H1 (cell line): ENCODE data around the gene SIX4. TPM values are rescaled to one million over a fixed set of nuclear protein-coding genes. Genes with fewer than 3 reads are reported as not detected.

ENCODE experiments used
- POU5F1 ChIP-seq: IDR thresholded peaks from 2 replicates; pipeline ENCODE4 v1.6.1; 2011; ENCODE audit warnings: low read depth, mild to moderate bottlenecking, low read length, moderate library complexity
- polyA plus RNA-seq, 7 experiments: library from polyadenylated mRNA; depleted of rRNA in 3 of 7; stranded (reverse) in 5 of 7; unstranded in 2 of 7; fragments of >200 nt in 5 of 7; fragments of 200-250 nt in 2 of 7; gene quantifications; 1 replicate in 5 of 7; 2 replicates in 1 of 7; 4 replicates in 1 of 7; pipeline versions ENCODE4 v1.2.1 to v1.2.3, GENCODE V29; 2011 to 2013; ENCODE audit warnings: missing spikeins in 2 of 7, mixed read lengths in 2 of 7
- total RNA-seq: library from RNA; stranded (reverse); fragmentation: NEBNext Ultra II Directional; extraction: Animal tissue kit (Norgen Biotek cat#: 25700); gene quantifications from 2 replicates; pipeline ENCODE4 v1.2.1, GENCODE V29; 2021
- TF ChIP-seq, protein P1 (sequence below): fragments of 300-600 bp; sonication (generic); IDR thresholded peaks from 2 replicates; pipeline ENCODE4 v1.7.1; 2012; ENCODE audit warnings: low read length, moderate library complexity, mild to moderate bottlenecking, inconsistent platforms; ENCODE audit not compliant: insufficient replicate concordance

Gene SIX4
- total and polyA plus RNA-seq, 2 of the 8 experiments (the other 6 are each of a cell fraction or from before 2014, with no cell fraction given) = 9.0 to 38.9 TPM

DNA sequence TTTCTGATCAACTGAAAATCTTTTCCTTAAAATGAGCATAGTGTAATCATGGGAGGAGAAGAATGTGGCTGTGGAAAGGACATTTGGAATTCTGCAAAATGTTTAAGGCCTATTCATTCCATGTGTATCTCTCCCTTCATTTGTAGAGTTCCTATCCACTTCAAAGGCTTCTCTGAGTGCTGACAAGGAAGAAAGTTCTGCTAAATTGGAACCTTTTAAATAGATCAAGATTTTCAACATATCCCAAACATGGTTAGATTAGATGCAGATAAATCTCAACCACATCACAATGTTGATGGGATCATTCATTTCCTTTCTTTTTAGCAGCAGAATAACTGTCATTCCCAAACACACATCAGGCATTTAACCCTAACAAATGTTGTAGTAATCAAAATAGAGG is 46.5 kb downstream of the SIX4 start (continued):
- TF ChIP-seq, protein P1, sequence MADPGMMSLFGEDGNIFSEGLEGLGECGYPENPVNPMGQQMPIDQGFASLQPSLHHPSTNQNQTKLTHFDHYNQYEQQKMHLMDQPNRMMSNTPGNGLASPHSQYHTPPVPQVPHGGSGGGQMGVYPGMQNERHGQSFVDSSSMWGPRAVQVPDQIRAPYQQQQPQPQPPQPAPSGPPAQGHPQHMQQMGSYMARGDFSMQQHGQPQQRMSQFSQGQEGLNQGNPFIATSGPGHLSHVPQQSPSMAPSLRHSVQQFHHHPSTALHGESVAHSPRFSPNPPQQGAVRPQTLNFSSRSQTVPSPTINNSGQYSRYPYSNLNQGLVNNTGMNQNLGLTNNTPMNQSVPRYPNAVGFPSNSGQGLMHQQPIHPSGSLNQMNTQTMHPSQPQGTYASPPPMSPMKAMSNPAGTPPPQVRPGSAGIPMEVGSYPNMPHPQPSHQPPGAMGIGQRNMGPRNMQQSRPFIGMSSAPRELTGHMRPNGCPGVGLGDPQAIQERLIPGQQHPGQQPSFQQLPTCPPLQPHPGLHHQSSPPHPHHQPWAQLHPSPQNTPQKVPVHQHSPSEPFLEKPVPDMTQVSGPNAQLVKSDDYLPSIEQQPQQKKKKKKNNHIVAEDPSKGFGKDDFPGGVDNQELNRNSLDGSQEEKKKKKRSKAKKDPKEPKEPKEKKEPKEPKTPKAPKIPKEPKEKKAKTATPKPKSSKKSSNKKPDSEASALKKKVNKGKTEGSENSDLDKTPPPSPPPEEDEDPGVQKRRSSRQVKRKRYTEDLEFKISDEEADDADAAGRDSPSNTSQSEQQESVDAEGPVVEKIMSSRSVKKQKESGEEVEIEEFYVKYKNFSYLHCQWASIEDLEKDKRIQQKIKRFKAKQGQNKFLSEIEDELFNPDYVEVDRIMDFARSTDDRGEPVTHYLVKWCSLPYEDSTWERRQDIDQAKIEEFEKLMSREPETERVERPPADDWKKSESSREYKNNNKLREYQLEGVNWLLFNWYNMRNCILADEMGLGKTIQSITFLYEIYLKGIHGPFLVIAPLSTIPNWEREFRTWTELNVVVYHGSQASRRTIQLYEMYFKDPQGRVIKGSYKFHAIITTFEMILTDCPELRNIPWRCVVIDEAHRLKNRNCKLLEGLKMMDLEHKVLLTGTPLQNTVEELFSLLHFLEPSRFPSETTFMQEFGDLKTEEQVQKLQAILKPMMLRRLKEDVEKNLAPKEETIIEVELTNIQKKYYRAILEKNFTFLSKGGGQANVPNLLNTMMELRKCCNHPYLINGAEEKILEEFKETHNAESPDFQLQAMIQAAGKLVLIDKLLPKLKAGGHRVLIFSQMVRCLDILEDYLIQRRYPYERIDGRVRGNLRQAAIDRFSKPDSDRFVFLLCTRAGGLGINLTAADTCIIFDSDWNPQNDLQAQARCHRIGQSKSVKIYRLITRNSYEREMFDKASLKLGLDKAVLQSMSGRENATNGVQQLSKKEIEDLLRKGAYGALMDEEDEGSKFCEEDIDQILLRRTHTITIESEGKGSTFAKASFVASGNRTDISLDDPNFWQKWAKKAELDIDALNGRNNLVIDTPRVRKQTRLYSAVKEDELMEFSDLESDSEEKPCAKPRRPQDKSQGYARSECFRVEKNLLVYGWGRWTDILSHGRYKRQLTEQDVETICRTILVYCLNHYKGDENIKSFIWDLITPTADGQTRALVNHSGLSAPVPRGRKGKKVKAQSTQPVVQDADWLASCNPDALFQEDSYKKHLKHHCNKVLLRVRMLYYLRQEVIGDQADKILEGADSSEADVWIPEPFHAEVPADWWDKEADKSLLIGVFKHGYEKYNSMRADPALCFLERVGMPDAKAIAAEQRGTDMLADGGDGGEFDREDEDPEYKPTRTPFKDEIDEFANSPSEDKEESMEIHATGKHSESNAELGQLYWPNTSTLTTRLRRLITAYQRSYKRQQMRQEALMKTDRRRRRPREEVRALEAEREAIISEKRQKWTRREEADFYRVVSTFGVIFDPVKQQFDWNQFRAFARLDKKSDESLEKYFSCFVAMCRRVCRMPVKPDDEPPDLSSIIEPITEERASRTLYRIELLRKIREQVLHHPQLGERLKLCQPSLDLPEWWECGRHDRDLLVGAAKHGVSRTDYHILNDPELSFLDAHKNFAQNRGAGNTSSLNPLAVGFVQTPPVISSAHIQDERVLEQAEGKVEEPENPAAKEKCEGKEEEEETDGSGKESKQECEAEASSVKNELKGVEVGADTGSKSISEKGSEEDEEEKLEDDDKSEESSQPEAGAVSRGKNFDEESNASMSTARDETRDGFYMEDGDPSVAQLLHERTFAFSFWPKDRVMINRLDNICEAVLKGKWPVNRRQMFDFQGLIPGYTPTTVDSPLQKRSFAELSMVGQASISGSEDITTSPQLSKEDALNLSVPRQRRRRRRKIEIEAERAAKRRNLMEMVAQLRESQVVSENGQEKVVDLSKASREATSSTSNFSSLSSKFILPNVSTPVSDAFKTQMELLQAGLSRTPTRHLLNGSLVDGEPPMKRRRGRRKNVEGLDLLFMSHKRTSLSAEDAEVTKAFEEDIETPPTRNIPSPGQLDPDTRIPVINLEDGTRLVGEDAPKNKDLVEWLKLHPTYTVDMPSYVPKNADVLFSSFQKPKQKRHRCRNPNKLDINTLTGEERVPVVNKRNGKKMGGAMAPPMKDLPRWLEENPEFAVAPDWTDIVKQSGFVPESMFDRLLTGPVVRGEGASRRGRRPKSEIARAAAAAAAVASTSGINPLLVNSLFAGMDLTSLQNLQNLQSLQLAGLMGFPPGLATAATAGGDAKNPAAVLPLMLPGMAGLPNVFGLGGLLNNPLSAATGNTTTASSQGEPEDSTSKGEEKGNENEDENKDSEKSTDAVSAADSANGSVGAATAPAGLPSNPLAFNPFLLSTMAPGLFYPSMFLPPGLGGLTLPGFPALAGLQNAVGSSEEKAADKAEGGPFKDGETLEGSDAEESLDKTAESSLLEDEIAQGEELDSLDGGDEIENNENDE = no peak
- no peak for TF ChIP-seq POU5F1
